Immature natural killer cell (primary cell): ENCODE data around the gene NT5C1B. TPM values are rescaled to one million over a fixed set of nuclear protein-coding genes. Genes with fewer than 3 reads are reported as not detected.

Experiments used
- polyA plus RNA-seq, 3 donors: library from polyadenylated mRNA; unstranded; fragments of 300-500 nt; fragmentation: Illumina TruSeq; gene quantifications; one replicate each; pipeline ENCODE4 v1.2.3, GENCODE V29; 2021

The NT5C1B gene
- polyA plus RNA-seq, 3 donors from 2014 or later, result 0.21 to 0.61 TPM; not detected in 1

Other genes with a start within 250 kb of the NT5C1B start
- gene RDH14, start 28.9 kb downstream of the NT5C1B start, polyA plus RNA-seq, result 10 to 100 TPM; 34.9 to 45.2 (median 36.7) TPM